ENCODE results near the gene NOP14. TPM values are rescaled to one million over a fixed set of nuclear protein-coding genes. Genes with fewer than 3 reads are reported as not detected.
A peak's percentile ranks its signal among the peaks of the same experiment; 100 is the strongest.
"Not testable (repeated sequence)": the region's sequence is repeated elsewhere in the genome, so short reads cannot be mapped to it uniquely, and the experiment has no call there.

Gene NOP14
- total RNA-seq, 1 donor from 2014 or later, result 12.3 TPM

GRCh38 chr4:3007724-3008123 is 44.5 kb upstream of the NOP14 start:
- no peak overlapping the region for H3K4me3 ChIP-seq
- H3K4me1 ChIP-seq, result peaks cover 0 to 5% of the 10 kb centered on the region in 2 donors
- H3K9me3 ChIP-seq, result no peaks in the 10 kb centered on the region
- peak in 1 of 2 donors; percentile 15 for DNase-seq (ENCODE audit: low spot score in 2 of 2)
- no peaks in the 10 kb centered on the region for H3K27me3 ChIP-seq
- no peaks in the 10 kb centered on the region for H3K36me3 ChIP-seq
- no peak overlapping the region for H3K27ac ChIP-seq
- intact Hi-C loops (cut with DNase I), result no loop called here
- TF ChIP-seq CTCF (IDR thresholded peaks at IDR 0.05), result no peak

- Histone ChIP-seq H3K27me3 (no peaks in the 10 kb centered on the region), H3K4me3 (no peak overlapping the region), H3K9me3 (no peaks in the 10 kb centered on the region), H3K36me3 (no peaks in the 10 kb centered on the region), H3K27ac (no peak overlapping the region), H3K4me1 (no peaks in the 10 kb centered on the region)
- intact Hi-C loops (cut with DNase I), result no loop called here
- DNase-seq (ENCODE audit: low spot score in 2 of 2), result no peak
- TF ChIP-seq CTCF (IDR thresholded peaks at IDR 0.05), result no peak
Observed at GRCh38 chr4:2996415-2996814, 33.2 kb upstream of the NOP14 start.

- Histone ChIP-seq H3K9me3 (no peaks in the 10 kb centered on the region), H3K27me3 (no peaks in the 10 kb centered on the region), H3K4me1 (no peaks in the 10 kb centered on the region), H3K36me3 (no peaks in the 10 kb centered on the region), H3K27ac (no peak overlapping the region), H3K4me3 (no peak overlapping the region)
- intact Hi-C loops (cut with DNase I), result no loop called here
- DNase-seq (ENCODE audit: low spot score in 2 of 2), result no peak
- no peak for TF ChIP-seq CTCF (IDR thresholded peaks at IDR 0.05)
Observed at GRCh38 chr4:2995546-2996265, 32.5 kb upstream of the NOP14 start.

- H3K4me3 ChIP-seq, result no peak overlapping the region
- H3K27me3 ChIP-seq, result no peaks in the 10 kb centered on the region
- DNase-seq (ENCODE audit: low spot score in 2 of 2), result no peak
- no peaks in the 10 kb centered on the region for H3K4me1 ChIP-seq
- TF ChIP-seq CTCF (IDR thresholded peaks at IDR 0.05), result no peak
- intact Hi-C loops (cut with DNase I), result no loop called here
- H3K9me3 ChIP-seq, result no peaks in the 10 kb centered on the region
- no peak overlapping the region for H3K27ac ChIP-seq
- H3K36me3 ChIP-seq, result no peaks in the 10 kb centered on the region
Observed at GRCh38 chr4:2994917-2995316, 31.7 kb upstream of the NOP14 start.

- intact Hi-C loops (cut with DNase I), result no loop called here
- Histone ChIP-seq H3K27ac (no peak overlapping the region), H3K27me3 (no peaks in the 10 kb centered on the region), H3K4me1 (no peaks in the 10 kb centered on the region), H3K4me3 (no peak overlapping the region), H3K9me3 (no peaks in the 10 kb centered on the region), H3K36me3 (no peaks in the 10 kb centered on the region)
- DNase-seq (ENCODE audit: low spot score in 2 of 2), result no peak
- TF ChIP-seq CTCF (IDR thresholded peaks at IDR 0.05), result no peak
Observed at GRCh38 chr4:2991243-2991642, 28.0 kb upstream of the NOP14 start.

GRCh38 chr4:2983715-2984114 is 20.5 kb upstream of the NOP14 start:
- H3K4me3 ChIP-seq; H3K9me3 ChIP-seq; H3K27me3 ChIP-seq; H3K4me1 ChIP-seq; H3K36me3 ChIP-seq; intact Hi-C loops (cut with DNase I); DNase-seq (ENCODE audit: low spot score in 2 of 2); H3K27ac ChIP-seq: not testable (repeated sequence)
